Mesendoderm (in vitro differentiated cells): ENCODE measurements around the gene IFI27.

Experiments
- DNase-seq: peaks from one replicate; pipeline ENCODE4 v3.0.0; 2013
- H2AK5ac ChIP-seq: 2 replicates; pipeline ENCODE4 v1.6.1; 2013; ENCODE audit warnings: low read length, inconsistent platforms
- H2BK120ac ChIP-seq: 2 replicates; pipeline ENCODE4 v1.6.1; 2013; ENCODE audit warnings: low read depth, mild to moderate bottlenecking, low read length, moderate library complexity, mixed read lengths
- H2BK15ac ChIP-seq: replicated peaks from 2 replicates; pipeline ENCODE4 v1.6.1; 2013; ENCODE audit warnings: low read depth, mild to moderate bottlenecking, moderate library complexity
- H2BK5ac ChIP-seq: 2 replicates; pipeline ENCODE4 v1.6.1; 2013; ENCODE audit warnings: low read length, inconsistent platforms
- H3K18ac ChIP-seq: 2 replicates; pipeline ENCODE4 v1.6.1; 2013; ENCODE audit warnings: mild to moderate bottlenecking, low read length, mixed read lengths
- H3K23ac ChIP-seq: one replicate; pipeline ENCODE4 v1.6.1; 2013; ENCODE audit warnings: low read length
- H3K27ac ChIP-seq: 2 replicates; pipeline ENCODE4 v1.5.1; 2013; ENCODE audit warnings: low read depth, mild to moderate bottlenecking, inconsistent platforms, low read length, moderate library complexity
- H3K27me3 ChIP-seq: 2 replicates; pipeline ENCODE4 v1.6.1; 2013; ENCODE audit warnings: low read length, control low read depth, mild to moderate bottlenecking, inconsistent platforms; ENCODE audit not compliant: insufficient read depth, poor library complexity
- H3K36me3 ChIP-seq: 2 replicates; pipeline ENCODE4 v1.6.1; 2013; ENCODE audit warnings: low read length, inconsistent platforms; ENCODE audit not compliant: control insufficient read depth, insufficient read depth
- H3K4ac ChIP-seq: one replicate; pipeline ENCODE4 v1.6.1; 2013; ENCODE audit warnings: low read depth, mild to moderate bottlenecking, low read length, moderate library complexity
- H3K4me1 ChIP-seq: 2 replicates; pipeline ENCODE4 v1.6.1; 2013; ENCODE audit warnings: low read depth, low read length, inconsistent platforms; ENCODE audit not compliant: control insufficient read depth
- H3K4me2 ChIP-seq: 2 replicates; pipeline ENCODE4 v1.6.1; 2013; ENCODE audit warnings: low read length
- H3K4me3 ChIP-seq: 2 replicates; pipeline ENCODE4 v1.5.1; 2013; ENCODE audit warnings: mild to moderate bottlenecking, low read length
- H3K56ac ChIP-seq: one replicate; pipeline ENCODE4 v1.6.1; 2013; ENCODE audit warnings: low read length
- H3K79me1 ChIP-seq: 2 replicates; pipeline ENCODE4 v1.6.1; 2013; ENCODE audit warnings: low read length, inconsistent platforms
- H3K79me2 ChIP-seq: 2 replicates; pipeline ENCODE4 v1.6.1; 2013; ENCODE audit warnings: mild to moderate bottlenecking, low read length; ENCODE audit not compliant: control insufficient read depth, insufficient read depth
- H3K9ac ChIP-seq: 2 replicates; pipeline ENCODE4 v1.6.1; 2013; ENCODE audit warnings: low read length, inconsistent platforms
- H4K5ac ChIP-seq: one replicate; pipeline ENCODE4 v1.6.1; 2013; ENCODE audit warnings: low read length
- H4K8ac ChIP-seq: one replicate; pipeline ENCODE4 v1.6.1; 2013; ENCODE audit warnings: low read depth, mild to moderate bottlenecking, control low read depth, low read length, moderate library complexity
- whole genome bisulfite sequencing: extraction: QIAGEN DNeasy Blood & Tissue Kit; methylation state at CpG from one replicate; pipeline ENCODE4 v1.1.7; 2013; ENCODE audit warnings: low lambda C conversion rate, missing lambda C conversion rate; ENCODE audit not compliant: insufficient coverage; ENCODE audit errors: extremely low coverage; 5-methylcytosine and 5-hydroxymethylcytosine counted together

The IFI27 gene

GRCh38 chr14:94116701-94117100, 6.2 kb downstream of the IFI27 start:
- Histone ChIP-seq H3K56ac (no peak overlapping the region), H2BK15ac (no peak overlapping the region), H2BK120ac (no peak overlapping the region), H3K79me2 (no peaks in the 10 kb centered on the region), H3K27me3 (no peaks in the 10 kb centered on the region), H3K18ac (no peak overlapping the region), H2AK5ac (no peak overlapping the region), H3K4me3 (no peak overlapping the region), H3K9ac (no peak overlapping the region), H4K8ac (no peak overlapping the region), H3K79me1 (no peaks in the 10 kb centered on the region), H3K23ac (no peak overlapping the region), H3K4me1 (no peaks in the 10 kb centered on the region), H3K4me2 (no peak overlapping the region), H3K36me3 (no peaks in the 10 kb centered on the region), H4K5ac (no peak overlapping the region), H2BK5ac (no peak overlapping the region), H3K4ac (no peak overlapping the region), H3K27ac (no peak overlapping the region)
- WGBS, result no CpG with 5 or more reads among the region's 10 CpGs
- no peak for DNase-seq

- Histone ChIP-seq H4K8ac (no peak overlapping the region), H2BK5ac (no peak overlapping the region), H2BK15ac (no peak overlapping the region), H3K79me1 (no peaks in the 10 kb centered on the region), H3K23ac (no peak overlapping the region), H2BK120ac (no peak overlapping the region), H3K56ac (no peak overlapping the region), H4K5ac (no peak overlapping the region), H3K79me2 (no peaks in the 10 kb centered on the region), H3K18ac (no peak overlapping the region), H3K4me1 (no peaks in the 10 kb centered on the region), H2AK5ac (no peak overlapping the region), H3K4me3 (no peak overlapping the region), H3K9ac (no peak overlapping the region), H3K4me2 (no peak overlapping the region), H3K36me3 (no peaks in the 10 kb centered on the region), H3K4ac (no peak overlapping the region), H3K27ac (no peak overlapping the region), H3K27me3 (no peaks in the 10 kb centered on the region)
- WGBS, result no CpG with 5 or more reads among the region's 9 CpGs
- no peak for DNase-seq
Observed at GRCh38 chr14:94117856-94118255, 7.3 kb downstream of the IFI27 start.

GRCh38 chr14:94119071-94119470, 8.5 kb downstream of the IFI27 start:
- Histone ChIP-seq H2AK5ac (no peak overlapping the region), H2BK120ac (no peak overlapping the region), H3K36me3 (no peaks in the 10 kb centered on the region), H2BK15ac (no peak overlapping the region), H3K27ac (no peak overlapping the region), H4K5ac (no peak overlapping the region), H3K56ac (no peak overlapping the region), H3K4me3 (no peak overlapping the region), H3K4ac (no peak overlapping the region), H3K27me3 (no peaks in the 10 kb centered on the region), H3K4me2 (no peak overlapping the region), H3K79me1 (no peaks in the 10 kb centered on the region), H3K18ac (no peak overlapping the region), H3K79me2 (no peaks in the 10 kb centered on the region), H2BK5ac (no peak overlapping the region), H3K4me1 (no peaks in the 10 kb centered on the region), H3K23ac (no peak overlapping the region), H3K9ac (no peak overlapping the region), H4K8ac (no peak overlapping the region)
- no peak for DNase-seq

- no peak overlapping the region for H4K5ac ChIP-seq
- DNase-seq, result no peak
- no peak overlapping the region for H3K4ac ChIP-seq
- no peaks in the 10 kb centered on the region for H3K27me3 ChIP-seq
- no peak overlapping the region for H2AK5ac ChIP-seq
- no peaks in the 10 kb centered on the region for H3K79me1 ChIP-seq
- no peak overlapping the region for H3K4me3 ChIP-seq
- no CpG with 5 or more reads among the region's 5 CpGs for WGBS
- no peaks in the 10 kb centered on the region for H3K36me3 ChIP-seq
- no peak overlapping the region for H3K4me2 ChIP-seq
- no peak overlapping the region for H3K9ac ChIP-seq
- no peak overlapping the region for H2BK120ac ChIP-seq
- H3K56ac ChIP-seq, result no peak overlapping the region
- no peak overlapping the region for H3K27ac ChIP-seq
- no peak overlapping the region for H3K18ac ChIP-seq
- H2BK15ac ChIP-seq, result no peak overlapping the region
- H2BK5ac ChIP-seq, result no peak overlapping the region
- H3K79me2 ChIP-seq, result no peaks in the 10 kb centered on the region
- H3K23ac ChIP-seq, result no peak overlapping the region
- no peaks in the 10 kb centered on the region for H3K4me1 ChIP-seq
- H4K8ac ChIP-seq, result no peak overlapping the region
Observed at GRCh38 chr14:94120667-94121340, 10.3 kb downstream of the IFI27 start.

GRCh38 chr14:94121485-94121884, 10.9 kb downstream of the IFI27 start:
- no peak for DNase-seq
- no peak overlapping the region for H4K5ac ChIP-seq
- no peaks in the 10 kb centered on the region for H3K27me3 ChIP-seq
- H3K18ac ChIP-seq, result no peak overlapping the region
- H2BK5ac ChIP-seq, result no peak overlapping the region
- H4K8ac ChIP-seq, result no peak overlapping the region
- H2BK15ac ChIP-seq, result no peak overlapping the region
- H3K79me1 ChIP-seq, result no peaks in the 10 kb centered on the region
- H3K23ac ChIP-seq, result no peak overlapping the region
- H3K4me1 ChIP-seq, result no peaks in the 10 kb centered on the region
- no peak overlapping the region for H2AK5ac ChIP-seq
- no peak overlapping the region for H3K4ac ChIP-seq
- no CpG with 5 or more reads among the region's 3 CpGs for WGBS
- H3K27ac ChIP-seq, result no peak overlapping the region
- no peaks in the 10 kb centered on the region for H3K79me2 ChIP-seq
- H3K56ac ChIP-seq, result no peak overlapping the region
- no peaks in the 10 kb centered on the region for H3K36me3 ChIP-seq
- no peak overlapping the region for H3K9ac ChIP-seq
- H2BK120ac ChIP-seq, result no peak overlapping the region
- no peak overlapping the region for H3K4me3 ChIP-seq
- H3K4me2 ChIP-seq, result no peak overlapping the region

GRCh38 chr14:94122438-94122837, 11.9 kb downstream of the IFI27 start:
- H2AK5ac ChIP-seq, result no peak overlapping the region
- H3K27ac ChIP-seq, result no peak overlapping the region
- no peak overlapping the region for H2BK15ac ChIP-seq
- no peak overlapping the region for H3K4me2 ChIP-seq
- H3K23ac ChIP-seq, result no peak overlapping the region
- H3K4ac ChIP-seq, result no peak overlapping the region
- H3K4me3 ChIP-seq, result no peak overlapping the region
- H3K56ac ChIP-seq, result no peak overlapping the region
- H4K5ac ChIP-seq, result no peak overlapping the region
- DNase-seq, result no peak
- no peak overlapping the region for H3K9ac ChIP-seq
- H3K79me1 ChIP-seq, result no peaks in the 10 kb centered on the region
- no peak overlapping the region for H3K18ac ChIP-seq
- no peak overlapping the region for H2BK5ac ChIP-seq
- no peaks in the 10 kb centered on the region for H3K4me1 ChIP-seq
- H3K36me3 ChIP-seq, result no peaks in the 10 kb centered on the region
- H3K27me3 ChIP-seq, result no peaks in the 10 kb centered on the region
- H4K8ac ChIP-seq, result no peak overlapping the region
- no CpG with 5 or more reads among the region's 3 CpGs for WGBS
- H2BK120ac ChIP-seq, result no peak overlapping the region
- no peaks in the 10 kb centered on the region for H3K79me2 ChIP-seq
